ENCODE data around the gene NOTUM.

NOTUM gene

GRCh38 chr17:81909231-81909630 lies 51.8 kb downstream of the NOTUM start:
- Mint-ChIP-seq H3K27me3 (no peaks in the 10 kb centered on the region), H3K9me3 (no peaks in the 10 kb centered on the region), H3K4me3 (no peak overlapping the region), H3K27ac (no peak overlapping the region), H3K4me1 (peaks cover 36% of the 10 kb centered on the region)
- DNase-seq (no peak), ATAC-seq (no peak)

DNA sequence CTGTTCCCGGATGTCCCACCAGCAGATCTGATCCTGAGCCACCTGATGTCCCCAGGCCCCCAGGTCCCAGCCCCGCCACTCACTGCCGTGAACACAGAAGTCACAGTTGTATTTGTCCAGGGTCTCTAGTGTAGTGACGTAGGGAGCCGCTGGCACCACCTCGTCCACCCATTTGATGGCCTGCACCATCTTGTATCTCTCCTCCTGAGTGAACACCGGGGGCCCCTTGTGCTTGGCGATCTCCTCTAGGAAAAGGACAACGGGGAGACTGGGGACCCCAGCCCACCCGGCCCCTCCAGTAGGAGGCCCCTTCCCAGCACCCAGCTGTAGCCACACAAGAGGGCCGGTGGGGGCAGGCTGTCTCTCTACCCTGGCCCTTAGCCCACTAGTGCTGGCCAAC lies 52.2 kb downstream of the NOTUM start:
- H3K9me3 Mint-ChIP-seq = no peaks in the 10 kb centered on the region
- ATAC-seq = no peak
- peaks cover 36% of the 10 kb centered on the region for H3K4me1 Mint-ChIP-seq
- H3K27ac Mint-ChIP-seq = no peak overlapping the region
- no peaks in the 10 kb centered on the region for H3K27me3 Mint-ChIP-seq
- DNase-seq = no peak
- H3K4me3 Mint-ChIP-seq = no peak overlapping the region

DNA sequence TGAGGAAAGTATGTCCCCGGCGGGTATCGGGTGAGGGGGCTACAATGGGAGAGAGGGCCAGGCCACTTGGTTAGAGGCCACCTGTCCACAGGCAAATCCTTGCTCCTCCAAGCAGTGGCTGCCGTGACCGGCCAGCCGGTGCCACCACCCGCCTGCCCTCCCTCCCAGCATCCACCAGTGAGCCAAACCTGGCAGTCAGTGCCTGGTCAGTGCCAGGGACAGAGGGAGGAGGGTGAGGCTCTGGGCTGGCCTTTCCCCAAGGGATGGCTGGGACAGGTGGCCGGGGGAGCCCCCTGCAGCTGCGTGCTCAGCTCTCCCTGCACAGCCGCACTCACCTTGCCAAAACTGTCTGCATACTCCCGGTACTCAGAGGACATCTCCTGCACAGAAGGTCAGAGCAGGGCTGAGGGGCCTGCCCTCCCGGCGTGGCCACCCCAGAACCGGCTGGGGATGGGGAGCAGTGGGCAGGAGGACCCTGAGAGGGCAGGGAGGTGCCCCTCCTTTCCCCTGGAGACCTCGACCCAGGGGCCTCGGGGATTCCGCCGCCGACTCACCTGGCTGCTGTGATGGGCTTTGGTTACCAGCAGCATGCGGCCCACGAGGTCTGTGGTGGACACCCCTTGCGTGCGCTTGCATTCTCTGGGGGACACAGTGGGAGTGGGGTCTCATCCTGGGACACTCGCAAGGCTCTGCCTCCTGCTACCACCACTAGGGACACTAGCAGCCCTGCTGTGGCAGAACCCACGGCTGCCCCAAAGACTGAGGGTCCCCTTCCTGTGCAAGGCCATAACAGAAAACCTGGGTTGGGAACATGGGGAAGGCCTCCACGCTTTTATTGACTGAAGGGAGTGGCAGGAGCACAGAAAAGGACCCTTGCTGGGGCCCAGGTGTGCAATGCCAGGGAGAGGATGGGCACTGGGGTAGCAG lies 53.5 kb downstream of the NOTUM start:
- Mint-ChIP-seq H3K27me3 (no peaks in the 10 kb centered on the region), H3K4me1 (peaks cover 25% of the 10 kb centered on the region), H3K27ac (no peak overlapping the region), H3K9me3 (no peaks in the 10 kb centered on the region), H3K4me3 (no peak overlapping the region)
- DNase-seq = no peak
- no peak for ATAC-seq

GRCh38 chr17:81906476-81907218 lies 54.3 kb downstream of the NOTUM start:
- Mint-ChIP-seq H3K27me3 (peaks cover 1% of the 10 kb centered on the region), H3K4me1 (peaks cover 17% of the 10 kb centered on the region), H3K27ac (no peak overlapping the region), H3K4me3 (no peak overlapping the region), H3K9me3 (no peaks in the 10 kb centered on the region)
- ATAC-seq (no peak), DNase-seq (no peak)

- H3K9me3 Mint-ChIP-seq = no peaks in the 10 kb centered on the region
- ATAC-seq (no peak), DNase-seq (no peak)
- peaks cover 8% of the 10 kb centered on the region for H3K27me3 Mint-ChIP-seq
- peaks cover 20% of the 10 kb centered on the region for H3K4me1 Mint-ChIP-seq
- no peak overlapping the region for H3K4me3 Mint-ChIP-seq
- H3K27ac Mint-ChIP-seq = no peak overlapping the region
These were observed 55.0 kb downstream of the NOTUM start for GRCh38 chr17:81905993-81906392.

DNA sequence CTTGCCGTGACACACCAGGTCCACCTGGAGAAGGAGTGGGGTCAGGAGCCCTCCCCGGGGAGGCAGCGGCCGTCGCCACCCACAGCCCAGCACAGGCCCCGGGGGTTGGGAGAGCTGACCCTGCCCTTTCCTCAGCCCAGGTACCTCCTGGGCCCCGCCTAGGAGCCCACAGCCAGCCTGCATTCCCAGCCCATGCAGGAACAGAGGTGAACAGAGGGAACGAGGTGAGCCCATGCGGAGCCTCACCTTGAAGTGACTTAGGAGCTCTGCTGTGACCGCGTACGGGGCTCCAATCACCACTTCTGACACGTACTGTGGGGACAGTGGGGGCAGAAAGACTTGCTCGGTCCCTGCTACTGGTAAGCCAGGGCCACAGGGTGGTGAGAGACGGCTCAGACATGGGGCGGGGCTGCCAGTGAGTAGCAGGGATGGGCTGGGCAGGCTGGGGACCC lies 55.5 kb downstream of the NOTUM start:
- H3K27me3 Mint-ChIP-seq = peaks cover 13% of the 10 kb centered on the region
- H3K9me3 Mint-ChIP-seq = no peaks in the 10 kb centered on the region
- DNase-seq (no peak), ATAC-seq (no peak)
- H3K4me3 Mint-ChIP-seq = no peak overlapping the region
- peaks cover 24% of the 10 kb centered on the region for H3K4me1 Mint-ChIP-seq
- H3K27ac Mint-ChIP-seq = no peak overlapping the region

GRCh38 chr17:81904600-81905423 lies 56.2 kb downstream of the NOTUM start:
- Mint-ChIP-seq H3K27me3 (peaks cover 13% of the 10 kb centered on the region), H3K27ac (no peak overlapping the region), H3K9me3 (no peaks in the 10 kb centered on the region), H3K4me3 (no peak overlapping the region), H3K4me1 (peaks cover 18% of the 10 kb centered on the region)
- ATAC-seq (no peak), DNase-seq (no peak)

DNA sequence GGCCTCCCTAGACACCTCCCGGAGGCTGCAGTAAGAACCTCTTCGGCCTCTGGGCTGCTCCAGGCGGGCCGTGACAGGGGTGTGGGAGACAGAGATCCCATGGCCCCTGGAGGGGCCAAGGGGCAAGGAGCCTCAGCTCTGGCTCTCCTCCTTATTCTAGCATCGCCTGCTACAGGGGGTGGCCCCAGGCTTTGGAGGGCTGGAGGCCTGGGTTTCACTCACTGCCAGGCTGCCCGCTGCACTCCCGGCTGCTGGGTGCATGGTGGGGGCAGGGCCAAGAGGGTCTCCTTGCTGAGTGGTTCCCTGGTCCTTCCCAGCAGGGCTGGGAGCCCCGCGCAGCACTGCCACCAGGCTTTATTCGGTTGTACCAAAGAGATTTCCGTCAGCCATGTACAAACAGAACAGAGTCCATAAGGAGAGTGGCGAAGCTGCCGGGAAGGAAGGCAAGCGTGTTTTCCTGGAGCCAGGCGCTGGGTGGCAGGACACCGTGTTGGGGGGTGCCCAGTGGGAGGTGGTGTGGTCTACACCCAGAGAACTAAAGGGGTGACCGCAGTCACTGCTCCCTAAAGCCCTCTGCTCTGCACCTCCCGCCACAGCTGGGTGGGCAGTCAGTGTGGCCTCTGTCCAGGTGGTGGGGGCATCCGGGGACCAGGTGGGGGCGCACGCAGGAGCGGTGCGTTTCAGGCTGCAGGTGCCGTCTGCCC lies 56.9 kb downstream of the NOTUM start:
- H3K9me3 Mint-ChIP-seq = no peaks in the 10 kb centered on the region
- peaks cover 13% of the 10 kb centered on the region for H3K27me3 Mint-ChIP-seq
- H3K27ac Mint-ChIP-seq = no peak overlapping the region
- H3K4me3 Mint-ChIP-seq = no peak overlapping the region
- ATAC-seq = no peak
- no peak for DNase-seq
- peaks cover 10% of the 10 kb centered on the region for H3K4me1 Mint-ChIP-seq

GRCh38 chr17:81903415-81903831 lies 57.6 kb downstream of the NOTUM start:
- Mint-ChIP-seq H3K9me3 (no peaks in the 10 kb centered on the region), H3K4me3 (no peak overlapping the region), H3K27ac (no peak overlapping the region), H3K4me1 (peaks cover 10% of the 10 kb centered on the region), H3K27me3 (peaks cover 13% of the 10 kb centered on the region)
- DNase-seq (no peak), ATAC-seq (no peak)

DNA sequence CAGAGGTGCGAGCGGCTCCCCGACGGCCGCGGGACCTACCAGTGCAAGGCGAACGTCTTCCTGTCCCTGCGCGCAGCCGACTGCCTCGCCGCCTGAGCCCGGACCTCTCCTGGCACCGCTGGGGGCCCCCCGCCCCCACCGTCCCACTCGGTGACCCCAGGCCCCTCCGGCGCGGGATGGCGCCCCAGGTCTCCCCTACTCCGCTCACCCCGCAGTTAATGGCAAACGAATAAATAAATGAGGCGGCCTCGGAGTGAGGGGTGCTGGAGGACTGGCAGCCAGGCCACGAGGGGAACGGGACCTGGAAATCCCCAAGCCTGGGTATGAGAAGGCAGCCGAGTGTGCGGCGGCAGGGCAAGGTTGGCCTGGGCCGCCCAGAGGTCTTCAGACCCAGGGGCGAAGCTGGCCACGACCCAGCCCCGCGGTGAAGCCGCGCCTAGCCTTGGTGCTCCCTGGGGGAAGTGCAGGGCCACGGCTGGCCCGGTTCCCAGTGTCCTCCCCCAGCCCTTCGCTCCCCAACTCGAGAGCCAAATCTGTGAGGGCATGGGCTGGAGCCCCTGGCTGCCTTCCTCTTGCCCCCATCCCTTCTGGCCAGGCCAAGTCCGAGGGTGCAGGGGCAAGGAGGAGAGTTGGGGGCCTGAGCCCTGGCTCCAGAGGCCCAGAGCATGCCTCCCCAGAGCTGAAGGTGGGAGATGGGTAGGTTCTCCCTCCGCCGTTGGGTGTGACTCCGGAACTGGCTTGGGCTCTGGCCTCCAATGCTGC lies 58.2 kb downstream of the NOTUM start:
- DNase-seq = no peak
- peak; percentile 49 for ATAC-seq
- Mint-ChIP-seq H3K4me3 (peak overlapping the region in 1 of 2 donors; percentile 57), H3K27me3 (peaks cover 13% of the 10 kb centered on the region), H3K27ac (no peak overlapping the region), H3K9me3 (no peaks in the 10 kb centered on the region), H3K4me1 (peaks cover 10% of the 10 kb centered on the region)

Measured in stimulated activated naive CD8-positive, alpha-beta T cell treated with anti-CD3 and anti-CD28 coated beads, Interleukin-15, amount 100 ng/mL, for 72 hours (primary cell).